SK-N-SH (cell line): Measurements from ENCODE around the gene C11orf58. TPM values are rescaled to one million over a fixed set of nuclear protein-coding genes. Genes with fewer than 3 reads are reported as not detected.

Experiments
- CTCF ChIA-PET: fragments of 300-600, 350-600 bp; formaldehyde crosslinking; extraction: SDS; loops from one replicate; lab custom pipeline; 2021; lab: Yijun Ruan, JAX
- POLR2A ChIA-PET: fragments of 350-600 bp; sonication (Branson Sonifier 250); formaldehyde crosslinking; extraction: SDS; loops from one replicate; lab custom pipeline; 2020; ENCODE audit warnings: antibody characterized with exemption, inconsistent platforms; lab: Yijun Ruan, JAX
- DNase-seq: peaks from one replicate; pipeline ENCODE4 v3.0.0; 2012
- H2AFZ ChIP-seq: fragments of 200-600 bp; sonication (generic); 2 replicates; pipeline ENCODE4 v1.8.1; 2016; ENCODE audit warnings: antibody characterized with exemption, mild to moderate bottlenecking, low read depth
- H3F3A ChIP-seq: fragments of 200-600 bp; sonication (generic); replicated peaks from 2 replicates; pipeline ENCODE3; 2016; ENCODE audit warnings: antibody characterized with exemption, mild to moderate bottlenecking; ENCODE audit not compliant: insufficient read depth
- H3K27ac ChIP-seq, 2 experiments: fragments of 200-500 bp in 1 of 2; fragments of 200-600 bp in 1 of 2; sonication (Bioruptor generic) in 1 of 2; sonication (generic), shearing (Covaris generic) in 1 of 2; 2 replicates each; pipeline versions ENCODE4 v1.5.1 to v1.6.1; 2014 to 2016; ENCODE audit warnings: low read depth in 2 of 2, inconsistent platforms in 1 of 2, low read length in 1 of 2, mild to moderate bottlenecking in 1 of 2, mixed read lengths in 1 of 2
- H3K27me3 ChIP-seq: fragments of 200-600 bp; sonication (generic), shearing (Covaris generic); 2 replicates; pipeline ENCODE4 v1.6.1; 2016; ENCODE audit warnings: mixed run types; ENCODE audit not compliant: insufficient read depth
- H3K36me3 ChIP-seq, 2 experiments: fragments of 200-500 bp in 1 of 2; fragments of 200-600 bp in 1 of 2; sonication (Bioruptor generic) in 1 of 2; sonication (generic) in 1 of 2; replicated peaks in 1 of 2; 2 replicates each; pipeline versions ENCODE3 to v1.5.1; 2014 to 2016; ENCODE audit warnings: low read length in 1 of 2, mild to moderate bottlenecking in 1 of 2; ENCODE audit not compliant: insufficient read depth in 2 of 2, control insufficient read depth in 1 of 2
- H3K4me1 ChIP-seq, 2 experiments: fragments of 200-500 bp in 1 of 2; fragments of 200-600 bp in 1 of 2; sonication (Bioruptor generic) in 1 of 2; sonication (generic), shearing (Covaris generic) in 1 of 2; 2 replicates each; pipeline versions ENCODE4 v1.5.1 to v1.6.1; 2014 to 2016; ENCODE audit warnings: low read depth in 1 of 2, low read length in 1 of 2, mixed run types in 1 of 2; ENCODE audit not compliant: insufficient read depth in 2 of 2, control insufficient read depth in 1 of 2
- H3K4me2 ChIP-seq: fragments of 200-600 bp; sonication (generic), shearing (Covaris generic); 2 replicates; pipeline ENCODE4 v1.6.1; 2017; ENCODE audit warnings: mixed run types
- H3K4me3 ChIP-seq, 2 experiments: fragments of 200-500 bp in 1 of 2; fragments of 200-600 bp in 1 of 2; sonication (Bioruptor generic) in 1 of 2; sonication (generic), shearing (Covaris generic) in 1 of 2; 2 replicates each; pipeline versions ENCODE4 v1.5.1 to v1.8.1; 2014 to 2016; ENCODE audit warnings: low read depth in 2 of 2, inconsistent platforms in 1 of 2, low read length in 1 of 2, mild to moderate bottlenecking in 1 of 2, mixed read lengths in 1 of 2, moderate library complexity in 1 of 2
- H3K79me2 ChIP-seq: fragments of 200-600 bp; sonication (generic); 2 replicates; pipeline ENCODE4 v1.8.1; 2017; ENCODE audit warnings: mild to moderate bottlenecking; ENCODE audit not compliant: insufficient read depth
- H3K9ac ChIP-seq: fragments of 200-600 bp; sonication (generic); 2 replicates; pipeline ENCODE4 v1.6.1; 2017; ENCODE audit warnings: mixed run types
- H3K9me2 ChIP-seq: fragments of 200-600 bp; sonication (generic); 2 replicates; pipeline ENCODE4 v1.6.1; 2017; ENCODE audit warnings: mixed run types
- H3K9me3 ChIP-seq: fragments of 200-600 bp; sonication (generic); 2 replicates; pipeline ENCODE4 v1.6.1; 2017; ENCODE audit warnings: mixed run types, mild to moderate bottlenecking, moderate library complexity
- H4K20me1 ChIP-seq: fragments of 200-600 bp; sonication (generic); 2 replicates; pipeline ENCODE4 v1.6.1; 2017; ENCODE audit warnings: mild to moderate bottlenecking, mixed run types; ENCODE audit not compliant: insufficient read depth
- ELF1 ChIP-seq: IDR thresholded peaks from 2 replicates; pipeline ENCODE4 v1.4.0; 2012
- EP300 ChIP-seq, 2 experiments: IDR thresholded peaks; 2 replicates each; pipeline versions ENCODE4 v1.4.0 to v1.6.1; 2012; ENCODE audit warnings: borderline replicate concordance in 1 of 2, low read depth in 1 of 2, low read length in 1 of 2
- EZH2phosphoT487 ChIP-seq: fragments of 200-600 bp; sonication (generic); IDR thresholded peaks from 2 replicates; pipeline ENCODE4 v1.6.1; 2017; ENCODE audit warnings: low read depth, mixed run types, mild to moderate bottlenecking, antibody characterized with exemption, moderate library complexity, borderline replicate concordance
- FOXJ3 ChIP-seq: sonication (generic); formaldehyde crosslinking; IDR thresholded peaks from 2 replicates; pipeline ENCODE4 v1.5.1; 2020; ENCODE audit warnings: mild to moderate bottlenecking, missing genetic modification reagents
- GABPA ChIP-seq: IDR thresholded peaks from 2 replicates; pipeline ENCODE4 v1.4.0; 2012; ENCODE audit warnings: low read depth, mild to moderate bottlenecking
- GATA2 ChIP-seq: sonication (generic); formaldehyde crosslinking; IDR thresholded peaks from 2 replicates; pipeline ENCODE4 v1.5.0; 2020; ENCODE audit warnings: mild to moderate bottlenecking, missing genetic modification reagents
- RXRA ChIP-seq: IDR thresholded peaks from 2 replicates; pipeline ENCODE4 v1.4.0; 2012; ENCODE audit warnings: low read depth, mild to moderate bottlenecking, borderline replicate concordance
- SIN3A ChIP-seq: IDR thresholded peaks from 2 replicates; pipeline ENCODE4 v1.6.1; 2012; ENCODE audit warnings: low read depth, mild to moderate bottlenecking, low read length, moderate library complexity, borderline replicate concordance
- TAF1 ChIP-seq: IDR thresholded peaks from 2 replicates; pipeline ENCODE4 v1.6.1; 2012; ENCODE audit warnings: low read depth, mild to moderate bottlenecking, low read length, moderate library complexity, borderline replicate concordance
- YY1 ChIP-seq: IDR thresholded peaks from 2 replicates; pipeline ENCODE4 v1.4.0; 2012; ENCODE audit warnings: low read depth, mild to moderate bottlenecking
- WGBS: methylation state at CpG from one replicate; pipeline ENCODE4 v1.1.6; 2017; ENCODE audit warnings: low lambda C conversion rate; 5-methylcytosine and 5-hydroxymethylcytosine counted together
- polyA plus RNA-seq, 3 experiments: library from polyadenylated mRNA; depleted of rRNA; stranded (reverse); fragments of >200 nt; gene quantifications; 2 replicates each; pipeline ENCODE4 v1.2.3, GENCODE V29; 2012
- TF ChIP-seq, protein P1 (sequence below): fragments of 150-350 bp; IDR thresholded peaks from 2 replicates; pipeline ENCODE4 v1.6.1; 2017; ENCODE audit warnings: antibody characterized with exemption, low read length, low read depth, borderline replicate concordance
- TF ChIP-seq, protein P2 (sequence below): IDR thresholded peaks from 2 replicates; pipeline ENCODE4; 2012
- TF ChIP-seq, protein P3 (sequence below): IDR thresholded peaks from 2 replicates; pipeline ENCODE4 v1.6.1; 2012; ENCODE audit warnings: mild to moderate bottlenecking, low read depth, low read length, moderate library complexity

Gene C11orf58
- polyA plus RNA-seq, 1 of the 3 experiments (the other 2 are of a cell fraction), result 150 TPM

DNA sequence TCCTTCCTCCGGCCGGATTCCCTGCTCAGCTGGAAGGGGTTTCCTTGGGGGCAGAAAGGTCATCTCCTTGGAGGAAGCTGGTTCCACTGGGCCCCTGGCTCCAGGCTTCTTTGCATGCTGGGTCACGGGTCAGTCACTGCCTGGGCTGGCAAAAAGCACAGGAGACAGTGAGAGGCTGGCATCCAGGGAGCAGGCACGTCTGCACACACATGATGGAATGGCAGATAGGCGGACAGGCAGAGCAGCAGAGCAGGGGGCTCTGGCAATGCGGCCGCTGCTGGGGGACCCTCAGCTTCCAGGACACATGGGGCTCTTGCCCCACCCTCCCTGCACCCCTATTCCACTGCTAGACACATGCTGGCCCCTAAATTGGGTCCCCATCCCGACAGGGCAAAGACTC, 40.4 kb downstream of the C11orf58 start:
- no peaks in the 10 kb centered on the region for H3F3A ChIP-seq
- no peak overlapping the region for H3K9ac ChIP-seq
- no peaks in the 10 kb centered on the region for H3K36me3 ChIP-seq
- ChIA-PET POLR2A (interaction anchor here (0.5 kb wide), 1 partner anchor 44 kb away, joined by 3 read pairs; no protein-coding TSS in a partner anchor), CTCF (interaction anchor here (1.0 to 1.8 kb wide), 3 partner anchors 9 to 41 kb away, joined by 3 to 6 read pairs (median 3); no protein-coding TSS in a partner anchor)
- H2AFZ ChIP-seq, result no peak overlapping the region
- H3K27me3 ChIP-seq, result no peaks in the 10 kb centered on the region
- H3K4me1 ChIP-seq, result peaks cover 0 to 17% of the 10 kb centered on the region in 2 experiments; a peak in 1 of 4 replicates
- peak; percentile 53 for DNase-seq
- no peaks in the 10 kb centered on the region for H3K9me3 ChIP-seq
- H3K27ac ChIP-seq, result no peak overlapping the region
- H3K9me2 ChIP-seq, result no peaks in the 10 kb centered on the region
- TF ChIP-seq, protein P1, sequence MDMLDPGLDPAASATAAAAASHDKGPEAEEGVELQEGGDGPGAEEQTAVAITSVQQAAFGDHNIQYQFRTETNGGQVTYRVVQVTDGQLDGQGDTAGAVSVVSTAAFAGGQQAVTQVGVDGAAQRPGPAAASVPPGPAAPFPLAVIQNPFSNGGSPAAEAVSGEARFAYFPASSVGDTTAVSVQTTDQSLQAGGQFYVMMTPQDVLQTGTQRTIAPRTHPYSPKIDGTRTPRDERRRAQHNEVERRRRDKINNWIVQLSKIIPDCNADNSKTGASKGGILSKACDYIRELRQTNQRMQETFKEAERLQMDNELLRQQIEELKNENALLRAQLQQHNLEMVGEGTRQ, result no peak
- TF ChIP-seq GATA2 (CRISPR knock-in tag), result peak; percentile 61
- no peaks in the 10 kb centered on the region for H4K20me1 ChIP-seq
- no peaks in the 10 kb centered on the region for H3K79me2 ChIP-seq
- H3K4me2 ChIP-seq, result no peak overlapping the region
- 75% methylated on average over 5 of the region's 8 CpGs for WGBS
- no peak overlapping the region for H3K4me3 ChIP-seq

DNA sequence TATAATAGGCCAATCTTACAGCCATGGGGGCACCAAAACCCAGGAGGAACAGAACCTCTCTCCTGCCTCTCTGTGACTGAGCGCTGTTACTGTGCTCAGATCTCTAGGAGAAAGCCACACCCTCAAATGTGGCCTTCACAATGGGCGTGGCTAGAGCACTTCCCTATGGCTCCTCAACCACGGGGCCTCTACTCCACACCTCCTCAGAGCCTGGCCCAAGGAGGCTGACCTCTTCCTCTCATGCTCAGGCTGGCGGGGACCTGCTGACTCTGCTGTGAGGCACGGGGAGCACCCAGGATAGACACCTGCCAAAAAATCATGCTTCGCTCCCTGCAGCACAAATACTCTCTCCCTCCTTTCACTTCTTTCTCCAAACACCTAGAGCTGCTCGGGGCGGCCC, 41.0 kb downstream of the C11orf58 start:
- Histone ChIP-seq H3K36me3 (no peaks in the 10 kb centered on the region), H3K9ac (no peak overlapping the region), H2AFZ (no peak overlapping the region), H3K27ac (no peak overlapping the region), H3K27me3 (no peaks in the 10 kb centered on the region), H3K9me2 (no peaks in the 10 kb centered on the region), H3K9me3 (no peaks in the 10 kb centered on the region), H3F3A (no peaks in the 10 kb centered on the region), H3K4me1 (peaks cover 0 to 12% of the 10 kb centered on the region in 2 experiments; a peak in 1 of 4 replicates), H3K79me2 (no peaks in the 10 kb centered on the region), H4K20me1 (no peaks in the 10 kb centered on the region), H3K4me2 (no peak overlapping the region), H3K4me3 (no peak overlapping the region)
- ChIA-PET CTCF (interaction anchor here (1.4 to 1.8 kb wide), 3 partner anchors 9 to 41 kb away, joined by 3 to 6 read pairs (median 6); no protein-coding TSS in a partner anchor), POLR2A (no interaction called here)
- DNase-seq, result no peak
- 92% methylated on average over 3 of the region's 8 CpGs for WGBS
- TF ChIP-seq EZH2phosphoT487 (no peak), TAF1 (no peak), ELF1 (no peak), FOXJ3 (no peak), GABPA (no peak), GATA2 (CRISPR knock-in tag) (no peak), SIN3A (no peak), RXRA (no peak), EP300 (IDR thresholded peaks at IDR 0.05; ENCODE audit: borderline replicate concordance in 1 of 2, low read depth in 1 of 2, low read length in 1 of 2) (no peak), YY1 (no peak)
- TF ChIP-seq, protein P2, sequence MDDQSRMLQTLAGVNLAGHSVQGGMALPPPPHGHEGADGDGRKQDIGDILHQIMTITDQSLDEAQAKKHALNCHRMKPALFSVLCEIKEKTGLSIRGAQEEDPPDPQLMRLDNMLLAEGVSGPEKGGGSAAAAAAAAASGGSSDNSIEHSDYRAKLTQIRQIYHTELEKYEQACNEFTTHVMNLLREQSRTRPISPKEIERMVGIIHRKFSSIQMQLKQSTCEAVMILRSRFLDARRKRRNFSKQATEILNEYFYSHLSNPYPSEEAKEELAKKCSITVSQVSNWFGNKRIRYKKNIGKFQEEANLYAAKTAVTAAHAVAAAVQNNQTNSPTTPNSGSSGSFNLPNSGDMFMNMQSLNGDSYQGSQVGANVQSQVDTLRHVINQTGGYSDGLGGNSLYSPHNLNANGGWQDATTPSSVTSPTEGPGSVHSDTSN, result no peak
- TF ChIP-seq, protein P3, sequence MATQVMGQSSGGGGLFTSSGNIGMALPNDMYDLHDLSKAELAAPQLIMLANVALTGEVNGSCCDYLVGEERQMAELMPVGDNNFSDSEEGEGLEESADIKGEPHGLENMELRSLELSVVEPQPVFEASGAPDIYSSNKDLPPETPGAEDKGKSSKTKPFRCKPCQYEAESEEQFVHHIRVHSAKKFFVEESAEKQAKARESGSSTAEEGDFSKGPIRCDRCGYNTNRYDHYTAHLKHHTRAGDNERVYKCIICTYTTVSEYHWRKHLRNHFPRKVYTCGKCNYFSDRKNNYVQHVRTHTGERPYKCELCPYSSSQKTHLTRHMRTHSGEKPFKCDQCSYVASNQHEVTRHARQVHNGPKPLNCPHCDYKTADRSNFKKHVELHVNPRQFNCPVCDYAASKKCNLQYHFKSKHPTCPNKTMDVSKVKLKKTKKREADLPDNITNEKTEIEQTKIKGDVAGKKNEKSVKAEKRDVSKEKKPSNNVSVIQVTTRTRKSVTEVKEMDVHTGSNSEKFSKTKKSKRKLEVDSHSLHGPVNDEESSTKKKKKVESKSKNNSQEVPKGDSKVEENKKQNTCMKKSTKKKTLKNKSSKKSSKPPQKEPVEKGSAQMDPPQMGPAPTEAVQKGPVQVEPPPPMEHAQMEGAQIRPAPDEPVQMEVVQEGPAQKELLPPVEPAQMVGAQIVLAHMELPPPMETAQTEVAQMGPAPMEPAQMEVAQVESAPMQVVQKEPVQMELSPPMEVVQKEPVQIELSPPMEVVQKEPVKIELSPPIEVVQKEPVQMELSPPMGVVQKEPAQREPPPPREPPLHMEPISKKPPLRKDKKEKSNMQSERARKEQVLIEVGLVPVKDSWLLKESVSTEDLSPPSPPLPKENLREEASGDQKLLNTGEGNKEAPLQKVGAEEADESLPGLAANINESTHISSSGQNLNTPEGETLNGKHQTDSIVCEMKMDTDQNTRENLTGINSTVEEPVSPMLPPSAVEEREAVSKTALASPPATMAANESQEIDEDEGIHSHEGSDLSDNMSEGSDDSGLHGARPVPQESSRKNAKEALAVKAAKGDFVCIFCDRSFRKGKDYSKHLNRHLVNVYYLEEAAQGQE, result no peak
- TF ChIP-seq, protein P1, result no peak
